Mesothelial cell of epicardium (in vitro differentiated cells): ENCODE results near the gene CCDC146. TPM values are rescaled to one million over a fixed set of nuclear protein-coding genes. Genes with fewer than 3 reads are reported as not detected.
"Not testable (repeated sequence)": the region's sequence is repeated elsewhere in the genome, so short reads cannot be mapped to it uniquely, and the experiment has no call there.

Source experiments
- DNase-seq, 2 experiments: peaks; one replicate each; pipeline ENCODE4 v3.0.0; 2021; ENCODE audit warnings: low spot score in 2 of 2; ENCODE audit not compliant: unreplicated experiment in 2 of 2
- H3K27ac Mint-ChIP-seq: 2 replicates; pipeline ENCODE4 v1.8.0; 2021; ENCODE audit warnings: mixed read lengths
- H3K27me3 Mint-ChIP-seq: 2 replicates; pipeline ENCODE4 v1.8.0; 2021; ENCODE audit warnings: low read depth, mixed read lengths
- H3K36me3 Mint-ChIP-seq: 2 replicates; pipeline ENCODE4 v1.8.0; 2021; ENCODE audit warnings: mixed read lengths
- H3K4me1 Mint-ChIP-seq: 2 replicates; pipeline ENCODE4 v1.8.0; 2021; ENCODE audit warnings: mixed read lengths
- H3K4me3 Mint-ChIP-seq: 2 replicates; pipeline ENCODE4 v1.8.0; 2021; ENCODE audit warnings: mild to moderate bottlenecking, moderate library complexity, mixed read lengths
- H3K9me3 Mint-ChIP-seq: 2 replicates; pipeline ENCODE4 v1.8.0; 2021; ENCODE audit warnings: mixed read lengths
- CTCF ChIP-seq: fragments of 200-600 bp; sonication (generic); IDR thresholded peaks from one replicate; pipeline ENCODE4 v1.5.0; 2021; ENCODE audit warnings: antibody characterized with exemption; ENCODE audit not compliant: unreplicated experiment
- total RNA-seq: library from RNA; stranded (reverse); gene quantifications from 3 replicates; pipeline ENCODE4 v1.2.1, GENCODE V29; 2021

The CCDC146 gene
- total RNA-seq, 1 donor from 2014 or later, result 13.9 TPM

GRCh38 chr7:77208416-77208815 is 86.0 kb downstream of the CCDC146 start:
- Mint-ChIP-seq H3K27ac (no peak overlapping the region), H3K9me3 (peaks cover 26% of the 10 kb centered on the region), H3K27me3 (no peaks in the 10 kb centered on the region), H3K4me1 (no peaks in the 10 kb centered on the region), H3K36me3 (peaks cover 9% of the 10 kb centered on the region), H3K4me3 (no peak overlapping the region)
- no peak for DNase-seq
- no peak for TF ChIP-seq CTCF

- no peak overlapping the region for H3K4me3 Mint-ChIP-seq
- H3K27me3 Mint-ChIP-seq, result no peaks in the 10 kb centered on the region
- no peak for TF ChIP-seq CTCF
- H3K27ac Mint-ChIP-seq, result no peak overlapping the region
- no peaks in the 10 kb centered on the region for H3K4me1 Mint-ChIP-seq
- DNase-seq, result no peak
- H3K9me3 Mint-ChIP-seq, result peaks cover 31% of the 10 kb centered on the region
- H3K36me3 Mint-ChIP-seq, result peaks cover 9% of the 10 kb centered on the region
Observed at GRCh38 chr7:77209479-77210139, 87.2 kb downstream of the CCDC146 start.

- TF ChIP-seq CTCF, result no peak
- H3K27me3 Mint-ChIP-seq, result no peaks in the 10 kb centered on the region
- DNase-seq, result no peak
- peaks cover 20% of the 10 kb centered on the region for H3K9me3 Mint-ChIP-seq
- H3K4me3 Mint-ChIP-seq, result no peak overlapping the region
- H3K4me1 Mint-ChIP-seq, result no peaks in the 10 kb centered on the region
- peaks cover 2% of the 10 kb centered on the region for H3K36me3 Mint-ChIP-seq
- H3K27ac Mint-ChIP-seq, result no peak overlapping the region
Observed at GRCh38 chr7:77216181-77216845, 93.9 kb downstream of the CCDC146 start.

GRCh38 chr7:77217474-77218185 is 95.2 kb downstream of the CCDC146 start:
- H3K4me3 Mint-ChIP-seq, result no peak overlapping the region
- H3K9me3 Mint-ChIP-seq, result peaks cover 20% of the 10 kb centered on the region
- no peaks in the 10 kb centered on the region for H3K27me3 Mint-ChIP-seq
- H3K4me1 Mint-ChIP-seq, result no peaks in the 10 kb centered on the region
- DNase-seq, result no peak
- peaks cover 2% of the 10 kb centered on the region for H3K36me3 Mint-ChIP-seq
- TF ChIP-seq CTCF, result no peak
- H3K27ac Mint-ChIP-seq, result no peak overlapping the region

GRCh38 chr7:77219701-77220331 is 97.4 kb downstream of the CCDC146 start:
- not testable (repeated sequence) for H3K36me3 Mint-ChIP-seq, H3K27me3 Mint-ChIP-seq, DNase-seq, H3K4me1 Mint-ChIP-seq, H3K4me3 Mint-ChIP-seq, H3K27ac Mint-ChIP-seq
- peaks cover 17% of the 10 kb centered on the region for H3K9me3 Mint-ChIP-seq
